Tibial nerve (tissue), 3 donors: Measurements from ENCODE around the gene TBL2.

Experiments
- POLR2A ChIP-seq, 2 donors: fragments of 450-650 bp; IDR thresholded peaks; one replicate each; pipeline ENCODE4 v1.6.1; 2017; ENCODE audit warnings: antibody characterized with exemption in 2 of 2, mild to moderate bottlenecking in 2 of 2, moderate library complexity in 2 of 2
- TF ChIP-seq, protein P1 (sequence below), 5 experiments: fragments of 200-600 bp in 3 of 5; fragments of 450-650 bp in 2 of 5; sonication (generic) in 3 of 5; IDR thresholded peaks; one replicate each; pipeline ENCODE4 v1.5.1; 2016 to 2019; ENCODE audit warnings: antibody characterized with exemption in 5 of 5, mild to moderate bottlenecking in 3 of 5, moderate library complexity in 2 of 5

DNA sequence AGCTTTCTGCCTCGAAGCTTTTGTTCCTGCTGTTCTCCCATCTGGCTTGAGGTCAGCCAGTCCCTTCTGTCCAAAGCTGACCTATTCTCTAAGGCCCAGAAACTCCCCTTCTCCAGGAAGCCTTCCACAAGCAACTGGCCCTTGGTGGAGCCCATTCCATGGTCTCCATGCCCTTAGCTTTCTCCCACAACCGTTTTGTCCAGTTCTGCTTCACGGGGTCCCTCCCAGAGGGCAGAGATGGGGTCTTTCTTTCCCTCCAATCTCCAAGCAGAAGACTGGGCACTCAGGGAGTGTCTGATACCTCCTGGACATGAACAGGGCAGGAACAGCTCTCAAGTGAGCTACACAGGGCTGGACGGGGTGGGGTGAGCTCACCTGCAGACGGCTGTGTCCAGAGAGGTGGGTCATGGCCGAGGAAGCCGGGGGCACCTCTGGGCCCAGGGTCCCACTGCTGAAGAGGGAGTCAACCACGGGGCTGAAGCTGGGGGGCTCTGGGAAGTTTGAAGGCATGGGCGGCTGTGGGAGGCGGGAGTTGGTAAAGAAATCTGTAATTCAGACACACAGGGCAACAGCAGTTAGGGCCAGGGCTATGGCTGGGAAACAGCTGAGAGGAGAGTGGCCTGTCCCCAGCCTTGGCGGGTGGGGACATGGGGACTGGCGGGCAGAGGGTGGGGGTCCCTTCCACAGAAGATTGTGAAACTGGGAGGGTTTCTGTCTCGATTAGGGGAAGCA, 20.9 kb upstream of the TBL2 start:
- TF ChIP-seq, protein P1, sequence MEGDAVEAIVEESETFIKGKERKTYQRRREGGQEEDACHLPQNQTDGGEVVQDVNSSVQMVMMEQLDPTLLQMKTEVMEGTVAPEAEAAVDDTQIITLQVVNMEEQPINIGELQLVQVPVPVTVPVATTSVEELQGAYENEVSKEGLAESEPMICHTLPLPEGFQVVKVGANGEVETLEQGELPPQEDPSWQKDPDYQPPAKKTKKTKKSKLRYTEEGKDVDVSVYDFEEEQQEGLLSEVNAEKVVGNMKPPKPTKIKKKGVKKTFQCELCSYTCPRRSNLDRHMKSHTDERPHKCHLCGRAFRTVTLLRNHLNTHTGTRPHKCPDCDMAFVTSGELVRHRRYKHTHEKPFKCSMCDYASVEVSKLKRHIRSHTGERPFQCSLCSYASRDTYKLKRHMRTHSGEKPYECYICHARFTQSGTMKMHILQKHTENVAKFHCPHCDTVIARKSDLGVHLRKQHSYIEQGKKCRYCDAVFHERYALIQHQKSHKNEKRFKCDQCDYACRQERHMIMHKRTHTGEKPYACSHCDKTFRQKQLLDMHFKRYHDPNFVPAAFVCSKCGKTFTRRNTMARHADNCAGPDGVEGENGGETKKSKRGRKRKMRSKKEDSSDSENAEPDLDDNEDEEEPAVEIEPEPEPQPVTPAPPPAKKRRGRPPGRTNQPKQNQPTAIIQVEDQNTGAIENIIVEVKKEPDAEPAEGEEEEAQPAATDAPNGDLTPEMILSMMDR (IDR thresholded peaks at IDR 0.05) = no peak
- no peak for TF ChIP-seq POLR2A (IDR thresholded peaks at IDR 0.05)
